ENCODE measurements around the gene IL17F. TPM values are rescaled to one million over a fixed set of nuclear protein-coding genes. Genes with fewer than 3 reads are reported as not detected.

The IL17F gene
- total and polyA plus RNA-seq, 2 of the 8 experiments (the other 6 are each of a cell fraction or from before 2014, with no cell fraction given), result 0.08 TPM; not detected in 1

GRCh38 chr6:52208612-52209011 lies 35.7 kb downstream of the IL17F start:
- Histone ChIP-seq H2AK5ac (ENCODE audit: low read depth, low read length) (no peak overlapping the region), H4K5ac (ENCODE audit: insufficient read length, low read depth, low read length) (no peak overlapping the region), H3K27me3 (replicated peaks in 1 of 4; ENCODE audit: control insufficient read depth in 3 of 4, extremely low read depth in 1 of 4, insufficient read depth in 3 of 4, low read length in 3 of 4) (no peaks in the 10 kb centered on the region), H3K4me3 (ENCODE audit: extremely low read depth in 1 of 4, insufficient read depth in 2 of 4, low read depth in 3 of 4, low read length in 4 of 4) (no peak overlapping the region), H2BK5ac (ENCODE audit: low read depth, low read length) (no peak overlapping the region), H3K4me1 (replicated peaks in 1 of 4; ENCODE audit: control insufficient read depth in 3 of 4, insufficient read depth in 4 of 4, low read length in 3 of 4) (no peaks in the 10 kb centered on the region), H3K18ac (ENCODE audit: extremely low read depth, low read length) (no peak overlapping the region), H3K23me2 (ENCODE audit: low read depth, low read length) (no peaks in the 10 kb centered on the region), H3K56ac (replicated peaks; ENCODE audit: insufficient read length, low read depth, low read length) (no peak overlapping the region), H4K91ac (replicated peaks; ENCODE audit: insufficient read length, low read length) (no peak overlapping the region), H2BK15ac (ENCODE audit: low read length) (no peak overlapping the region), H4K8ac (ENCODE audit: extremely low read depth, insufficient read depth, low read length) (no peak overlapping the region), H3K23ac (ENCODE audit: insufficient read length) (no peak overlapping the region), H3K4me2 (ENCODE audit: insufficient read depth in 1 of 2, low read depth in 2 of 2, low read length in 2 of 2) (no peak overlapping the region), H4K20me1 (replicated peaks in 1 of 2; ENCODE audit: control insufficient read depth in 1 of 2, insufficient read depth in 2 of 2, low read length in 2 of 2) (no peaks in the 10 kb centered on the region), H3K79me1 (ENCODE audit: low read depth, low read length) (no peaks in the 10 kb centered on the region), H3K9me3 (ENCODE audit: insufficient read depth in 2 of 2, low read depth in 1 of 2, low read length in 1 of 2) (no peaks in the 10 kb centered on the region), H3K27ac (ENCODE audit: low read depth, low read length) (no peak overlapping the region), H3K4ac (replicated peaks; ENCODE audit: insufficient read length, low read depth, low read length) (no peak overlapping the region), H3K79me2 (ENCODE audit: control insufficient read depth in 1 of 2, insufficient read depth in 2 of 2, low read length in 2 of 2) (no peaks in the 10 kb centered on the region), H2BK12ac (ENCODE audit: low read depth, low read length) (no peak overlapping the region), H3K9ac (replicated peaks in 1 of 4; ENCODE audit: extremely low read depth in 1 of 4, low read depth in 3 of 4, low read length in 3 of 4) (no peak overlapping the region), H2AFZ (ENCODE audit: low read length) (no peak overlapping the region), H2BK20ac (ENCODE audit: low read length) (no peak overlapping the region), H3K14ac (ENCODE audit: insufficient read length) (no peak overlapping the region), H2BK120ac (replicated peaks; ENCODE audit: low read depth, low read length) (no peak overlapping the region), H3K36me3 (ENCODE audit: control insufficient read depth in 2 of 4, insufficient read depth in 4 of 4, low read length in 3 of 4) (no peaks in the 10 kb centered on the region)
- DNase-seq (ENCODE audit: low read depth in 1 of 2, low spot score in 2 of 2), result no peak
- no peak for FAIRE-seq
- CTCF ChIA-PET (ENCODE audit: partially characterized antibody), result interaction anchor here (0.6 to 3.3 kb wide), 2 partner anchors 26 to 145 kb away, joined by 3 to 18 read pairs; no protein-coding TSS in a partner anchor
- no peak for TF ChIP-seq BCL11A (IDR thresholded peaks at IDR 0.05; ENCODE audit: low read depth in 2 of 2, low read length in 2 of 2)
- TF ChIP-seq GABPA (IDR thresholded peaks at IDR 0.05; ENCODE audit: borderline replicate concordance, insufficient read depth, low read length), result no peak
- POLR2A ChIA-PET (ENCODE audit: partially characterized antibody), result no interaction called here
- WGBS, 2 experiments (ENCODE audit: extremely low coverage in 1 of 2, insufficient coverage in 1 of 2, insufficient read length in 1 of 2, insufficient replicate concordance in 2 of 2, low coverage in 1 of 2, low lambda C conversion rate in 2 of 2, missing lambda C conversion rate in 1 of 2), result 95% methylated on average over 3 of the region's 3 CpGs; no CpG with 5 or more reads in 1 of the 2 experiments
